ENCODE data around the gene CACNG1.
"Not testable (repeated sequence)": the region's sequence is repeated elsewhere in the genome, so short reads cannot be mapped to it uniquely, and the experiment has no call there.

The CACNG1 gene

GRCh38 chr17:67026341-67026740 lies 18.0 kb upstream of the CACNG1 start:
- DNase-seq: no peak

GRCh38 chr17:67027031-67027628 lies 17.2 kb upstream of the CACNG1 start:
- DNase-seq: no peak

- no peak for DNase-seq
Observed at GRCh38 chr17:67030641-67031040, 13.7 kb upstream of the CACNG1 start.

- DNase-seq: no peak
Observed at GRCh38 chr17:67032382-67032781, 12.0 kb upstream of the CACNG1 start.

GRCh38 chr17:67032985-67033384 lies 11.4 kb upstream of the CACNG1 start:
- DNase-seq: no peak

- DNase-seq: no peak
Observed at GRCh38 chr17:67033613-67034012, 10.7 kb upstream of the CACNG1 start.

- no peak for DNase-seq
Observed at GRCh38 chr17:67035131-67036083, 8.9 kb upstream of the CACNG1 start.

- no peak for DNase-seq
Observed at GRCh38 chr17:67038861-67039365, 5.4 kb upstream of the CACNG1 start.

GRCh38 chr17:67040652-67041051 lies 3.7 kb upstream of the CACNG1 start:
- DNase-seq: no peak

- DNase-seq: not testable (repeated sequence)
Observed at GRCh38 chr17:67041119-67041518, 3.2 kb upstream of the CACNG1 start.

GRCh38 chr17:67041531-67041930 lies 2.8 kb upstream of the CACNG1 start:
- DNase-seq: no peak

GRCh38 chr17:67041941-67042899 lies 2.1 kb upstream of the CACNG1 start:
- DNase-seq: no peak

- DNase-seq: no peak
Observed at GRCh38 chr17:67043283-67043682, 1.1 kb upstream of the CACNG1 start.

GRCh38 chr17:67044940-67045339 lies 586 bp downstream of the CACNG1 start:
- no peak for DNase-seq

- no peak for DNase-seq
Observed at GRCh38 chr17:67046398-67046797, 2.0 kb downstream of the CACNG1 start.

GRCh38 chr17:67047382-67047781 lies 3.0 kb downstream of the CACNG1 start:
- no peak for DNase-seq

GRCh38 chr17:67049025-67049739 lies 4.8 kb downstream of the CACNG1 start:
- DNase-seq: no peak

- no peak for DNase-seq
Observed at GRCh38 chr17:67050066-67050465, 5.7 kb downstream of the CACNG1 start.

GRCh38 chr17:67050471-67051154 lies 6.3 kb downstream of the CACNG1 start:
- DNase-seq: no peak

GRCh38 chr17:67051155-67051538 lies 6.8 kb downstream of the CACNG1 start:
- DNase-seq: no peak

GRCh38 chr17:67051837-67052236 lies 7.5 kb downstream of the CACNG1 start:
- no peak for DNase-seq
